Stimulated activated CD8-positive, alpha-beta memory T cell treated with anti-CD3 and anti-CD28 coated beads, Interleukin-15, amount 100 ng/mL, for 4 hours (primary cell): ENCODE results near the gene MICALL2.

ENCODE experiments used
- DNase-seq, 2 donors: peaks; one replicate each; pipeline ENCODE4 v3.0.0-alpha.2; 2020; ENCODE audit warnings: low read depth in 2 of 2

Gene MICALL2

GRCh38 chr7:1394371-1394770, 64.9 kb downstream of the MICALL2 start:
- no peak for DNase-seq

- DNase-seq: no peak
Measured at GRCh38 chr7:1393421-1393820, 65.8 kb downstream of the MICALL2 start.

GRCh38 chr7:1392556-1392955, 66.7 kb downstream of the MICALL2 start:
- no peak for DNase-seq

- no peak for DNase-seq
Measured at GRCh38 chr7:1391449-1391848, 67.8 kb downstream of the MICALL2 start.

- no peak for DNase-seq
Measured at GRCh38 chr7:1388703-1389335, 70.5 kb downstream of the MICALL2 start.

- DNase-seq: no peak
Measured at GRCh38 chr7:1388021-1388702, 71.1 kb downstream of the MICALL2 start.

GRCh38 chr7:1387261-1387660, 72.0 kb downstream of the MICALL2 start:
- DNase-seq: no peak

- DNase-seq: no peak
Measured at GRCh38 chr7:1386623-1387220, 72.5 kb downstream of the MICALL2 start.

- DNase-seq: no peak
Measured at GRCh38 chr7:1385809-1386622, 73.3 kb downstream of the MICALL2 start.

GRCh38 chr7:1385086-1385808, 74.0 kb downstream of the MICALL2 start:
- DNase-seq: no peak
